ENCODE results near the gene DGKD. TPM values are rescaled to one million over a fixed set of nuclear protein-coding genes. Genes with fewer than 3 reads are reported as not detected.

Gene DGKD
- total and polyA plus RNA-seq, 7 donors, result 59.4 to 365 (median 173) TPM

GRCh38 chr2:233476651-233477547 lies 122.6 kb downstream of the DGKD start:
- no peak for TF ChIP-seq CTCF (IDR thresholded peaks at IDR 0.05)
- peak in 1 of 4 donors; percentile 2 for ATAC-seq
- peaks cover 7 to 73% of the 10 kb centered on the region in 2 donors for H3K36me3 ChIP-seq (ENCODE audit: insufficient read depth in 1 of 2, low read depth in 1 of 2)

GRCh38 chr2:233477548-233478433 lies 123.5 kb downstream of the DGKD start:
- DNase-seq (peak in 1 of 2 donors; percentile 51), ATAC-seq (no peak)
- Histone ChIP-seq H3K36me3 (ENCODE audit: insufficient read depth in 1 of 2, low read depth in 1 of 2) (peaks cover 7 to 73% of the 10 kb centered on the region in 2 donors), H3K9me3 (no peaks in the 10 kb centered on the region), H3K4me1 (peaks cover 21% of the 10 kb centered on the region), H3K4me3 (no peak overlapping the region), H3K27me3 (ENCODE audit: insufficient read depth in 3 of 3, low read length in 2 of 3) (no peaks in the 10 kb centered on the region), H3K27ac (no peak overlapping the region)
- no peak for TF ChIP-seq CTCF (IDR thresholded peaks at IDR 0.05)
- 65 to 71% (median 66%) methylated on average over 29 of the region's 29 CpGs for WGBS, 3 donors
- intact Hi-C loops (cut with DNase I), result no loop called here

More at GRCh38 chr2:233476651-233477547, 122.6 kb downstream of the DGKD start:
- no peaks in the 10 kb centered on the region for H3K27me3 ChIP-seq (ENCODE audit: insufficient read depth in 3 of 3, low read length in 2 of 3)
- intact Hi-C loops (cut with DNase I), result no loop called here
- peak overlapping the region; percentile 9 for H3K27ac ChIP-seq
- H3K4me1 ChIP-seq, result peaks cover 17% of the 10 kb centered on the region
- peak in 1 of 2 donors; percentile 56 for DNase-seq
- H3K4me3 ChIP-seq, result no peak overlapping the region
- WGBS, 3 donors, result 82 to 90% (median 86%) methylated on average over 45 of the region's 45 CpGs
- H3K9me3 ChIP-seq, result no peaks in the 10 kb centered on the region

- TF ChIP-seq CTCF (IDR thresholded peaks at IDR 0.05), result no peak
- no peak overlapping the region for H3K4me3 ChIP-seq
- peaks cover 21% of the 10 kb centered on the region for H3K4me1 ChIP-seq
- ATAC-seq (peak in 2 of 4 donors; percentile 0), DNase-seq (peak in 1 of 2 donors; percentile 49)
- peaks cover 7 to 77% of the 10 kb centered on the region in 2 donors for H3K36me3 ChIP-seq (ENCODE audit: insufficient read depth in 1 of 2, low read depth in 1 of 2)
- peak overlapping the region; percentile 56 for H3K27ac ChIP-seq
- WGBS, 3 donors, result 71 to 80% (median 79%) methylated on average over 27 of the region's 27 CpGs
- no peaks in the 10 kb centered on the region for H3K9me3 ChIP-seq
- intact Hi-C loops (cut with DNase I), result no loop called here
- H3K27me3 ChIP-seq (ENCODE audit: insufficient read depth in 3 of 3, low read length in 2 of 3), result no peaks in the 10 kb centered on the region
Measured at GRCh38 chr2:233479616-233480489, 125.6 kb downstream of the DGKD start.

GRCh38 chr2:233480490-233481202 lies 126.4 kb downstream of the DGKD start:
- peak; percentile 75 to 83 (median 78) for ATAC-seq
- intact Hi-C loops (cut with DNase I), result no loop called here
- peak overlapping the region; percentile 56 for H3K27ac ChIP-seq
- H3K27me3 ChIP-seq (ENCODE audit: insufficient read depth in 3 of 3, low read length in 2 of 3), result no peaks in the 10 kb centered on the region
- peak; percentile 41 for TF ChIP-seq CTCF (IDR thresholded peaks at IDR 0.05)
- DNase-seq, result peak; percentile 82 to 93
- H3K36me3 ChIP-seq (ENCODE audit: insufficient read depth in 1 of 2, low read depth in 1 of 2), result peaks cover 7 to 79% of the 10 kb centered on the region in 2 donors
- no peak overlapping the region for H3K4me3 ChIP-seq
- WGBS, 3 donors, result 68 to 82% (median 69%) methylated on average over 19 to 21 of the region's 21 CpGs
- H3K4me1 ChIP-seq, result peaks cover 21% of the 10 kb centered on the region
- H3K9me3 ChIP-seq, result no peaks in the 10 kb centered on the region
